HG02981 (cell line): ENCODE results near the gene CRB3.

ENCODE experiments used
- ATAC-seq: cut with Tn5 transposase; IDR thresholded peaks from one replicate; pipeline ENCODE4 v1.9.1; 2021; ENCODE audit warnings: mild to moderate bottlenecking, moderate library complexity; ENCODE audit not compliant: unreplicated experiment

The CRB3 gene

DNA sequence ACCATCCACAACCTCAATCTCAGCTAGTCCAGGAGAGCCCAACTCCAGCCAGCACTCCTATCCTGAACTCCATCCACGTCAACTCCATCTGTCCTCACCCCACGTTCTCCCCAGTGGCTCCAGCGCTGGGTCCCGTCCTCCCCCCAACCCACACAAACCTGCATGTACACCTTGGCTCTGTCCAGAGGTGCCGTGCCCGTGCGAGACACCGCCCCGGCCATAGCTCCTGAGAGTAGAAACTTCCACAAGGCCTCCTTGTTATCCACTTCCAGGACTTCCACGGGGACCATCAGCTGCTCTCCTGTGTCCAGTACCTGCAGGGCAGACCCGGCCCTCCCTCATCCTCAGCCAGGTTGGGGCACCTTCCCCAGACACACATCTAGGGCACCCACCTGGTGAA is 32.2 kb upstream of the CRB3 start:
- ATAC-seq = no peak

GRCh38 chr19:6433165-6433564 is 30.9 kb upstream of the CRB3 start:
- ATAC-seq = no peak

DNA sequence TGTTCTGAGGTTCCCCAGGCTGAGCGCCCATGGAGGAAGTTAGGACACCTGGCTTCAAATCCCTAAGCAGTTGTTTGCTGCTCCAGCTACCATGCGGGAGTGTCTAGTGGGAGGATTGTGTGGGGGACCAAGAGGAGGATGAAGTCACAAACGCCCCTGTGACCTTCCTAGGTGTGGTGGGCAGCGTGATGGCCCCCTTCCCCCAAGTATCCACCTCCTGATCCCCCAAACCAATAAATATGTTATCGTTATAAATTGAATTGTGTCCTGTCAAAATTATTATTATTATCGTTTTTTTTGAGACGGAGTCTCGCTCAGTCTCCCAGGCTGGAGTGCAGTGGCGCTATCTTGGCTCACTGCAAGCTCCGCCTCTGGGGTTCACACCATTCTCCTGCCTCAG is 30.4 kb upstream of the CRB3 start, which contains the start of gene SLC25A41:
SLC25A41 (minus strand) TSS at position 101 of the 400 bp plus-strand sequence; CDS start at position 31, 70 bp downstream.
- ATAC-seq = no peak

GRCh38 chr19:6439743-6440142 is 24.3 kb upstream of the CRB3 start:
- ATAC-seq = no peak

GRCh38 chr19:6440905-6441304 is 23.2 kb upstream of the CRB3 start:
- ATAC-seq = no peak

DNA sequence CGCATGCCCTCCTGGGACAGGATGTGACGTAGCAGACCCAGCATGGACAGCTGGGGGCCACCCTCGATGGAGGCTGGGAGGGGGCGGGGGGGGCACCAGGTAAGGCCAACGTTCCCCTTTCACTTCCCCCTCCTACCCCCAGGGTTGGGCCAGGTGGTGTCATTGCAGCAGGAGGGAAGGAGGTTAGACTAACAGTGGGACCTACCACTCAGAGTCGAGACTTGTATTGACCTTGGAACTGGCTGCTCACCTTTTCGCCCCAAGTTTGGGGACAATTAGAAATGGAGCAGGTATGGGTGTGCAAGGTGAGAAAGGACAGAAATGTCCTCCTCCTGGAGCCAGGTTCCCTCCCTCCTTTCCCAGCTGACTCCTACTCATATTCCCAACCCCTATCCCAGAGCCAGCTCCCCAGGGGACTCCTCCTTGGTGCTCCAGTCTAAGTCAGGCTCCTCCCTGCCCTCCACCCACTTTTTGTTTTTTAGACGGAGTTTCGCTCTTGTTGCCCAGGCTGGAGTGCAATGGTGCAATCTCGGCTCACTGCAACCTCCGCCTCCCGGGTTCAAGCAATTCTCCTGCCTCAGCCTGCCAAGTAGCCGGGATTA is 21.9 kb upstream of the CRB3 start:
- ATAC-seq = no peak

DNA sequence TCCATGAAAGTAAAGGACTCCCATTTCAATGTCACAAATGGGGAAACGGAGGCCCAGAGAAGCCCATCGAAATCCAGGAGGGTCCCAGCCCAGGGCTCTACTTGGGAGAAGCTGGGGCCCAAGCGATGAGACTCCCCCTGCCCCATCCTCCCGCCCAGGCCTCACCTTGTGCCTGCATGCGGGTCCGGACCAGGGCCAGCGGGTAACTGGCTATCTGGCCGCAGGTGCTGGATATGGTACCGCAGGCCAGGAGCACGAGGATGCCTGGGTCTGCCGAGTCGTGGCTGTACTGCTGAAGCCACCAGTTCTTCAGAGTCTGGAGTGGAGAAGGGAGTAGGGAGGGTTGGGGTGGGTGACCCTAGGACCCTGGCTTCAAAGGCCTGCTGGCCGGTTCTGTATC is 20.1 kb upstream of the CRB3 start:
- no peak for ATAC-seq

DNA sequence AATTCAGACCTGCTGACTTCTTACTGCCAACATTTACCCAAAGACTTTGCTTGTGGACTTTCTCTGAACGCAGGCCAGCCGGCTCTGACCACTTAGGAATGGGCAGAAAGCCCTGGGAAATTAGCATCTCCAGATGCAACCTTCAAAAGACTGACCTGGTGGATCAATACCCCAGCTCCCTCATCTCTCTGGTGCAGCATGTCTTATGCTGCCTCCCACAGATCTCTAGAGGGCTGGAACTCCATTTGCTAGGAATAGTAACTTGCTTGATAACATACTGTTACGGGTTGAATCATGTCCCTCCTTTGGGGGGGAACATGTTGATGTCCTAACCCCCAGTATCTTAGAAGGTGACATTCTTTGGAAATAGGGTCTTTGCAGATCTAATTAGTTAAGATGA is 17.6 kb upstream of the CRB3 start:
- no peak for ATAC-seq

GRCh38 chr19:6448045-6448444 is 16.0 kb upstream of the CRB3 start:
- ATAC-seq = no peak

DNA sequence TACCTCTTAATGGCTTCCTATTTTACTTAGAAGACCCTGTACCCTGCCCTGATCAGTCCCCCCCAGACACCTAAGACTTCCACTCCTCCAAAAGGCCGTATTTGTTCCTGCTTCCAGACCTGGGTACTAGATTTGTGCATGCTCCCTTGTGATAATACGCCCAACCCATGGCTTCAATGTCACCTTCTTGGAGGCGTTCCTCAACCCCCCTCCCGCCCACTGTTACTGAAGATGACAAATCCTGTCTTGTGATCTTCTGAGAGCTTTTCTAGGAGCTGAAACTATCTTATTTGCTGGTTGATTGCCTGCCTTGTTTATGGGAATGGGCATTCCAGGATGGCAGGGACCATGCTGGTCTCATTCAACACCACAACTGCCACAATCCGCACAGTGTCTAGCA is 13.9 kb upstream of the CRB3 start:
- ATAC-seq = no peak

- no peak for ATAC-seq
Measured at GRCh38 chr19:6451583-6452222, 12.4 kb upstream of the CRB3 start.

DNA sequence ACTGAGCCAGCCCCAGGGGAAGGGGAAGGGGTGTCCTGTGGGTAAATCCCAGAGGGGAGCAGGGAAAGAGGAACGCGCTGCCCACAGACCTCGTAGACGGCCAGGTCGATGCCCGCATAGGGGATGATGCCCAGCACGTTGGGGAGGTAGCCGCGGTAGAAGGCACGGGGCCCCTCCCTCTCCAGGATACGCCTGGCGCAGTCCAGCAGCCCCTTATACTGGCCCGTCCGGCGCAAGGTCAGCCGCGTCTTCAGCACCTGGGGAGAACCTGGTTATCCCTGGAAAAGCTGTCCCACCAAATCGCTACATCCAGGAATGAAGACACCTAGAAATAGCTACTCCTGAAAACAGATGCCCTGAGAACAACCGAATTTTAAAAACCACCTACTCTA is 11.9 kb upstream of the CRB3 start:
- ATAC-seq = no peak

GRCh38 chr19:6452899-6453298 is 11.2 kb upstream of the CRB3 start:
- no peak for ATAC-seq

- ATAC-seq = no peak
Measured at GRCh38 chr19:6453951-6454565, 10.0 kb upstream of the CRB3 start.

DNA sequence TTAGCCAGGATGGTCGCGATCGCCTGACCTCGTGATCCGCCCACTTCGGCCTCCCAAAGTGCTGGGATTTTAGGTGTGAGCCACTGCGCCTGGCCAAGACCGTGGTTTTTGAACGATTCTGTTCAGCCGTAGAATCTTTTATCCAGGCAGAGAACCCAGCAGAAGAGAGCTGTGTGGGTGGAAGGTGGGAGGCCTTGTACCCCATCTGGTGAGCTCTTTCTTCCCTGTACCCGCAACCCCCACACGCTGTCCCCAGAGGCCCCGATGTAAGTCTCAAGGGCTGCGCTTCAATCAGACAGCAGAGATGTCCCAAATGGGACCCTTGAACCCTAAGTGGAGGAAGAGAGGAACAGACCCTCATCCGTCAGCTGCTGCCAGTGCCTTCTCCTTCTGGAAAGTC is 8.1 kb upstream of the CRB3 start:
- no peak for ATAC-seq

DNA sequence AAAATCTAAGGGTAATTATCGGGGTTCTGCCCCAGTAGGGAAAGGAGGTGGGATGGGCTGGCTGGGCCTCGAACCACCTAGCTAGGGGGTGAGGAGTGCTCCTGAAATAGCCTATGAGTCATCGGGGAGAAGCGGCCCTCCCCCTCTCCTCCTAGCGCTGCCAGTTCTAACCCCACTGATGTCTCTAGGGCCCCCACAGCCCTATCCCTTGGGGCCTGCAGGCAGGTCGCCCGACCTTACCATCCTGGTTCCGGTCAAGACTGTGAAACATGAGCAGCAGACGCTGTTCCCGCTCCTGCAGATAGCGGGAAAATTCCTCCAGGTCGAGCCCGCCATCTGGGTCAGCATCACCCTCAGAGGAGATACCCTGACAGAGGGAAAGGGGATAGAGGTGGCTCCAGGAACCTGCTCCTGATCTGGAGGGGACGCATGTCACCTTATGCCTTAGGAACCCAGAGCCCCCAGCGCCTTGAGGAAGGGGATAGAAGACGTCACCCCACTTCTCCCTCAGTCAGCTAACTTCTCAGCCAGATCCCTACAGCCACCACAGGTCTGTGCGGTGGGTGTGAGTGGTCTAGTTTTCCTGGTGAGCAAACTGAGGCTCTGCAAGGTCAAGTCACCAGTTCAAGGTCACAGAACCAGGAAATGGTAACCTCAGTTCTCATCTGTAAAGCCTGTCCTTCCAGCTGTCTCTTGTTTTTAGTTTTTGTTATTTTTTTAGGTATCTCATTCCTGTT is 5.9 kb upstream of the CRB3 start:
- no peak for ATAC-seq

DNA sequence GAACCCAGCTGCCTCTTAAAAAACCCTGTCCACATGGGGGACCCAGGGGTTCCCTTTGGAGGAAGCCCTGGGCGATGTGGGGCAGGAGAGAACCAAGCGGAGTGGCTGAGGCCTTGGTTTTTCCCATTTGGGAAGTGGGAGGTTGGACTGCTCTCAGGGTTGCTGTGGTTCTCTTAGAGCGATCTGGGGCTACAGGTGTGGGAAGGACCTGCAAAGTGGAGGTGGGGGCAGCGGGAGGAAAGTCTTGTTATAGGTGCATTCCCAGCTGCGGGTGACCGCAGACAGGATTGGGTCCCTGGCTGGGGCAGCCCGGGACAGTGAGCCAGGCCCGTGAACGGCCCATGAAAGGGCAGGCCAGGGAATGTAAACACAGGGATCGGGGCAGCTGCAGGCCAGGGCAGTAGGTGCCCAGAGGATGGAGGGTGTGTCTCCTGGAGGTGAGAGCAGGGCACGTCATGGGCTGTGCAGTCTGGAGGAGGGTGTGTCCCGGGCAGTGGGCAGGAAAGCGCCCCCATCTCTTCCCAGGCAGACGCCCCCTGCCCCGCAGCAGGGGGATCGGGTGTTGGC is 5.3 kb upstream of the CRB3 start:
- no peak for ATAC-seq

DNA sequence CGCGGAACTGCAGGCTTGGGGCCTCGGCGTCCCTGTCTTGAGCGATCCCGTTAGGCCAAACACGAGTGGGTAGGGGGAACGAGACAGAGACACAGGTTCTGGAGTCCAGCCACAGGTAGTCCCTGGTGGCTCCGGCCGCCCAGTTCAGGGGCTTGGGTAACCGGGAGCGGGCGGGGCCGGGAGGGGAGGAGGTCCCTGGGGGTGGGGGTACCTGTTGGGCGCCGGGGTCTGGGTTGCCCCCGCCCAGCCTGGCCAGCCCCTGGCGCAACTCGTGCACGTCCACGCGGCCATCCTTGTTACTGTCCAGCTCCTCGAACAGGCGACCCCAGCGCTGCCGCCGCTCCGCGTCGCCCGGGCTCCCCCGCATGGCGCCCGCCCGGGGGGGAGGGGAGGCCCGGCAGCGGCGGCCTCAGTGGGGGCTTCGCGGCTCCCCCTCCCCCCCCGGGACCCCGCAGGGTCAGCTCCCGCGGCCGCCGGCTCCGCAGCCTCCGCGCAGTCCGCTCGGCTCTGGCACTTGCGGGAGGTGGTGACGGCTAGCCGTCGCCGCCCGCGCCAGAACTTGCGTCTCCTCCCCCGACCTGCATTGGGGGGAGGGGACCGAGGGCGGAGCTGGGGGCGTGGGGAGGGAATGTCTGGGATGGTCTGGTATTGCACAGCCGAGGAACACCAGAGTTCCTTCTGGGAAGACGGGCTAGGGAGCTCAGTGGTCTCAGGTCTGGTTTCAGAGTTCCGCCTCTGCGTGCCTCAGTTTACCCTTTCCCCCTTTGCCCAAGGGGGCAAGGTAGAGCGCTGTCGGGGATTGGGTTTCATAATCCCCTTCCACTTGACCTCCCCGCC is 4.6 kb upstream of the CRB3 start, which contains the start of gene SLC25A23:
SLC25A23 (minus strand) TSS at position 531 of the 837 bp plus-strand sequence; CDS start at position 367, 164 bp downstream.
- peak; percentile 30 for ATAC-seq

DNA sequence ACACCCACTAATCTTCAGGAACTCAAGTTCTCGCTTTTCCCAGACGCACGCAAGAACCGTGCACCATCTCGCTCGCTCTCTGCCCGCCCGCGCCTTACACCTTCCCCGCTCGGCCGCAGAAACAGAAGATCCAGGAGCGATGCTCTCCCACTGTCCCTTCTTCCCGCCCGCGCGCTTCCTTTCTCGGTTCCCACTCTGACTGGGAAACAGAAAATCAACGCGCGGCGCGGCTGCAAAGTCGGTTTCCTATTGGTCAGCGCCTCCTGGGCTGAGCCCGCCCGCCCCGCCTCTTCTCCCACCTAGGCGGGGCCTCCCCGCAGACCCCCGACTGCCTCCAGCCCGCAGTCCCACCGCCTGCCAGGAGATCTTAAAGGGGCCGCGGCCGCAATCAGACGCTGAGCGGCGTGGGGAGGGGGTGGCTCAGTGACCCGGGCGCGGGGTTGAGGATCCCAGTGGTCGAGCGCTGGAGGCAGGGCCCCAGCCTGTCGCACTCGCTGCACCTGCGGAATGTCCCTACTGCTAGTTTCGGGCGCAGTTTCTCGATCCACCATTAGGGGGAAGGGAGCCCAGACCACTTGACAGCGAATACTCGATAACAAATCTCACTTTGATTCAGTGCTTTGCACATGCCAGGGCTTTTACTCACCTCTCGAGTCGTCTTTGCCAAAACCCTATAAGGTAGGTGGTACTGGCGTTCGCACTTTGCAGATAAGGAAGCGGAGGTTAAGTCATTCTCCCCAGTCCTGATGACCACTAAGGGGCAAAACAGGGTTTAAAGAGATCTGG is 3.8 kb upstream of the CRB3 start:
- ATAC-seq = peak; percentile 65

- no peak for ATAC-seq
Measured at GRCh38 chr19:6465006-6465405, 935 bp downstream of the CRB3 start.
